Immature natural killer cell (primary cell): ENCODE data around the gene POLR2F. TPM values are rescaled to one million over a fixed set of nuclear protein-coding genes. Genes with fewer than 3 reads are reported as not detected.
"Not testable (repeated sequence)": the region's sequence is repeated elsewhere in the genome, so short reads cannot be mapped to it uniquely, and the experiment has no call there.

Experiments used
- DNase-seq, 3 donors: peaks; one replicate each; pipeline ENCODE4 v3.0.0; 2022; ENCODE audit warnings: mixed read lengths in 1 of 3
- H3K27ac Mint-ChIP-seq, 6 donors: one replicate each; pipeline ENCODE4 v1.8.0; 2020; ENCODE audit warnings: mixed read lengths in 6 of 6, mild to moderate bottlenecking in 5 of 6, inconsistent platforms in 4 of 6, moderate library complexity in 3 of 6
- H3K27me3 Mint-ChIP-seq, 3 donors: one replicate each; pipeline ENCODE4 v1.8.0; 2020 to 2021; ENCODE audit warnings: low read depth in 3 of 3, mild to moderate bottlenecking in 3 of 3, mixed read lengths in 3 of 3, moderate library complexity in 3 of 3, inconsistent platforms in 1 of 3
- H3K36me3 Mint-ChIP-seq, 3 donors: one replicate each; pipeline ENCODE4 v1.8.0; 2020; ENCODE audit warnings: mixed read lengths in 3 of 3, inconsistent platforms in 2 of 3, mild to moderate bottlenecking in 2 of 3
- H3K4me1 Mint-ChIP-seq, 2 donors: one replicate each; pipeline ENCODE4 v1.8.0; 2020; ENCODE audit warnings: inconsistent platforms in 2 of 2, mild to moderate bottlenecking in 2 of 2, mixed read lengths in 2 of 2, moderate library complexity in 1 of 2
- H3K4me3 Mint-ChIP-seq, 5 donors: one replicate each; pipeline ENCODE4 v1.8.0; 2020; ENCODE audit warnings: mild to moderate bottlenecking in 5 of 5, mixed read lengths in 5 of 5, inconsistent platforms in 3 of 5, moderate library complexity in 3 of 5
- H3K9me3 Mint-ChIP-seq, 6 donors: one replicate each; pipeline ENCODE4 v1.8.0; 2020; ENCODE audit warnings: mild to moderate bottlenecking in 6 of 6, mixed read lengths in 6 of 6, inconsistent platforms in 4 of 6, moderate library complexity in 3 of 6
- polyA plus RNA-seq, 3 donors: library from polyadenylated mRNA; unstranded; fragments of 300-500 nt; fragmentation: Illumina TruSeq; gene quantifications; one replicate each; pipeline ENCODE4 v1.2.3, GENCODE V29; 2021

The POLR2F gene
- polyA plus RNA-seq, 3 donors from 2014 or later = 181 to 275 (median 203) TPM

DNA sequence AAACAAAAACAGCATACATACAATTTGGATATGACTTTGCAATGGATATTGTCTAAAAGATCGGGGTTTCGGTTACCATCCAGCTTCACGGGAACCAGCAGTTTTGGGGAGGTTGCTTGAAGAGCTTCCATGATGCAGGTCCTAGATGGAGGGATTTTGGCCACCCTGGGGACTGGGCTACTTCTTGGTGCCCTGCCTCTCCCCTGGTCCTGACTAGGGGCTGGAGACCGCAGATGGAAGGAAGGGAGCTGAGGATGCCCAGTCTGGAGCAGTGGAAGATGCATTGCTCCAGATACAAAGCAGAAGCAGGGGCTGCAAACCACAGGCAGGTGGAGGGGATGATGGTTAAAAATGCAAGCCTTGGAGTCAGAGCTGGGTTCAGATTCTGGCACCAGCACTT is 17.4 kb downstream of the POLR2F start:
- peak overlapping the region in 2 of 6 donors; percentile 24 to 40 for H3K27ac Mint-ChIP-seq

DNA sequence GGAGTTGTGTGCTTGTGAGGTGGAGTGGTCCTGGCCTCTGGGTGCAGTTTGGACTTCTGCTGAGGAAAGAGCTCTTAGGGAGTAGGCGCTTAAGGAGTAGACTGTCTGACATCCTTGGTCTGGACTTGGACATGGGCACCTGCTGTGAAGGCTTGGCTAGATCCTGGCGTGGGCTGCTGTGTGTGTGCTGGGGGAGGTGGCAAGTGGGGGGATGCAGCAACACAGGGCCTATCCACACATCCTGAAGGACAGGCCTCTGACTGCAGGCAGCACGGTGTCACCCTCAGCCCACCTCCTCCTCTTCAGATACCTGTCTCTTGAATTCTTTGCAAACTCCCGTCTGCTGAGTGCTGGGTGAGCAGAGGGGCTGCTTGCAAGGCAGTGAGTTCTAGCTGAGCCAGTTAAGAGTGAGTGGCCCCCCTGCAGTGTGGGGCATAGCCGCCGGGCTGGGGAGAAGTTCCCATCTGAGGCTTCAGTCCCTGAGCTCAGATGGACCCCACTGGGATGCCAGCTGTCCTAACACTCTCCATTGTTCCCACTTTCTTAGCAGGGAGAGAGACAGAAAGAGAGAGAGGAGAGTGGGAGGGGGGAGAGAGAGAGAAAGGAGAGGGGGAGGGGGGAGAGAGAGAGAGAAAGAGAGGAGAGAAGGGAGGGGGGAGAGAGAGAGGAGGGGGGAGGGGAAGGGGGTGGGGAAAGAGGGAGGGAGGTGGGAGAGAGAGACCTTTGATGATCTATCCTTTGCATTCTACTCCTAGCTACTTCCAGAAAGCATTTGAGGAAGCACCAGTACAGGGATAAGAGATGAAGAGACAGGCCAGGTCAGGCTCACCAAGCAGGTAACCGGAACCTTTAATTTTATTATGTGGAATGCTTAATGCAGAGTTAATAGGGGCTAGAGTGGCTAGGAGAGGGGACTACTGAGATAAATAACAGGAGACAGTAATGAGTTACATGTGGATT is 18.3 kb downstream of the POLR2F start:
- Mint-ChIP-seq H3K9me3 (no peaks in the 10 kb centered on the region), H3K36me3 (peaks cover 14 to 29% (median 15%) of the 10 kb centered on the region in 3 donors), H3K4me3 (no peak overlapping the region), H3K4me1 (no peaks in the 10 kb centered on the region), H3K27ac (peak overlapping the region in 1 of 6 donors; percentile 15), H3K27me3 (no peaks in the 10 kb centered on the region)
- DNase-seq = no peak

More for the DNA sequence above, 17.4 kb downstream of the POLR2F start:
- H3K9me3 Mint-ChIP-seq = no peaks in the 10 kb centered on the region
- H3K4me1 Mint-ChIP-seq = peaks cover 0 to 1% of the 10 kb centered on the region in 2 donors
- H3K36me3 Mint-ChIP-seq = peaks cover 14 to 32% (median 15%) of the 10 kb centered on the region in 3 donors
- H3K4me3 Mint-ChIP-seq = no peak overlapping the region
- no peaks in the 10 kb centered on the region for H3K27me3 Mint-ChIP-seq
- no peak for DNase-seq

DNA sequence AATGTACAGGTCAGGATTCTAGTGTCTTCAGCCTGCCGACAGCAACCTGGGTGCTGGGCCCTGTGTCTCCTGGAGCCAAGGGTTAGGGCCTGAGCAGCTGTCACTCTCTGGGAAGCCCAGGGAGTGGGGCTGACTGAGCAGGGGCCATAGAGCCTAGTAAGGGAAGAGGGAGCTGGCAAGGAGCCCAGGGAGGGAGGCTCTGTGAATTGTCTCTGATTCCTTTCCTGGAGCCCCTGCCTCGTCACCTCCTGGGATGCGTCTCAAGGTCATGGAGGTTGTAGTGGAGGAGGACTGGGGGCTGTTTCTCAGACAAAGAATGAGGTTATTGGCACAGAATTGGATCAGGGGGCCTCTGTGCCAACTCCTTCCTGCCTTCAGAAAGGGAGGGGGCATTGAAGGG is 19.0 kb downstream of the POLR2F start:
- Mint-ChIP-seq H3K27ac (peak overlapping the region in 1 of 6 donors; percentile 15), H3K36me3 (peaks cover 8 to 22% (median 8%) of the 10 kb centered on the region in 3 donors), H3K4me3 (no peak overlapping the region)

DNA sequence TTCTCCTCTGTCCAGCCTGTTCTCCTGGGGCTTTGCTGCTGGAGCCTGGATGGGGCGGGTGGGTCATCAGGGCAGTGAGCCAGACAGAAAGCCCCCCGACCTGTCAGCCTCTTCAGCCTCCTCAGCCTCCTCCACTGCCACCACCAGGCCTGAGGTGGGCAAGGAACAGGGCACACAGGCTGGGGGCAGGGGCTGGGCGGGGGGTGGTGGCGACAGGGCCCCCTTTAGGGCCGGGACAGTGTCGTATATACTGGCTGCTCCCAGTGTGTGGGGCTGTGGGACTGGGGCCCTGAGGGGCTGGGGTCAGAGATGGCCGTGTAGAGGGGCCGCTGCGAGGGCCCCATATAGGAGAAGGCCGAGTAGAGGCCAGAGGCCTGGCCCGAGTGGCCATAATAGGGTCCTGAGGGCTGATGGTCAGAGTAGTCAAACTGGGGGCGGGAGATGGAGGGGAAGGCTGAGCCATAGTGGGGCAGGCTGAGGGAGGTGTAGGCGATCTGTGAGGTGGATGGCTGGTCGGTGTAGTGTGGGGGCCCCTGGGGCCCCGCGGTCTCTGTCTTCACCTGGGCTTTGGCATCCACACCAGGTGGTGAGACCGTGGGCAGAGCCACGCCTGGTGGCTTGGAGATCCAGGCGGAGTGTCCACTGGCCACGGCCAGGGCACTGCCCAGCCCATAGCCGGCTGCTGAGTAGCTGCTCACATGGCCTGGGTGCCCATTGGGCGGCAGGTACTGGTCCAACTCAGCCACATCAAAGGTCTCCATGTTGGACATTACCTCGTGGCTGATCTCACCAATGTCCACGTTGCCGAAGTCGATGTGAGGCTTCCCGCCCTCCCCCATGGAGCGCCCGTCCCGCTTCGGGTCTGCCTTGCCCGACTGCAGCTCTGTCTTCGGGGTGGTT is 20.0 kb downstream of the POLR2F start:
- H3K4me1 Mint-ChIP-seq = no peaks in the 10 kb centered on the region
- H3K27me3 Mint-ChIP-seq = no peaks in the 10 kb centered on the region
- no peak overlapping the region for H3K4me3 Mint-ChIP-seq
- DNase-seq = no peak
- peaks cover 4 to 16% (median 5%) of the 10 kb centered on the region in 3 donors for H3K36me3 Mint-ChIP-seq
- H3K27ac Mint-ChIP-seq = peak overlapping the region in 1 of 6 donors; percentile 26
- H3K9me3 Mint-ChIP-seq = no peaks in the 10 kb centered on the region

More for the DNA sequence above, 19.0 kb downstream of the POLR2F start:
- no peaks in the 10 kb centered on the region for H3K27me3 Mint-ChIP-seq
- no peak for DNase-seq
- H3K9me3 Mint-ChIP-seq = no peaks in the 10 kb centered on the region
- H3K4me1 Mint-ChIP-seq = no peaks in the 10 kb centered on the region

DNA sequence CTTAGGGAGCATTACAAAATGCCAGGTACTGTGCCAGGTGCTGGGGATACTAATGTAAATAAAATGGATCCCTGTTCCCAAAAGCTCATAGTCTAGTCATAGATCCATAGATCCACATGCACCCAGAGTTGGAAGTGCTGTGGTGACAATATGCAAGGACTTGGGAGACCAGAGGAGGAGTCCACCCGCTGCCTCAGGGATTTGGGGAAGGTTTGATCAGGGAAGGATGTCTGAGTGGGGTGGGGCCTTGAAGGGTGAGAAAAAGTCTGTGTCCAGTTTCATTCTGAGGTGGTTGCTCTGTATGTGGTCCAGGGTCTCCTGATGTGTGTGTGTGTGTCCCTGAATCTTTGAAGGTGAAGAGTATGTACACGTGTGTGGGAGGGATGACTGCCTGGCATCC is 21.7 kb downstream of the POLR2F start:
- no peak overlapping the region for H3K4me3 Mint-ChIP-seq
- no peak for DNase-seq

DNA sequence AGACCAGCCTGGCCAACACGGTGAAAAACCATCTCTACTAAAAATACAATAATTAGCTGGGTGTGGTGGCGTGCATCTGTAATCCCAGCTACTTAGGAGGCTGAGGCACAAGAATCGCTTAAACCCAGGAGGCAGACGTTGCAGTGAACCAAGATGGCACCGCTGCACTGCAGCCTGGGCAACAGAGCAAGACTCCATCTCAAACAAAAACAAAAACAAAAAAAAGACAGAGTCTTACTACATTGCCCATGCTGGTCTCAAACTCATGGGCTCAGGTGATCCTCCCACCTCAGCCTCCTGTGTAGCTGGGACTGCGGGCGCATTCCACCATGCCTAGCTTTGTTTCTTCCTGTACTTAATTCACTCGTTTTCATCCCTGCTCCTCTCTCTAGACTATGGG is 22.5 kb downstream of the POLR2F start:
- H3K36me3 Mint-ChIP-seq, H3K9me3 Mint-ChIP-seq, H3K4me1 Mint-ChIP-seq, H3K4me3 Mint-ChIP-seq, H3K27me3 Mint-ChIP-seq, DNase-seq: not testable (repeated sequence)
- H3K27ac Mint-ChIP-seq = peak overlapping the region in 1 of 6 donors; percentile 29

More for the DNA sequence above, 21.7 kb downstream of the POLR2F start:
- H3K36me3 Mint-ChIP-seq = peaks cover 0 to 8% (median 0%) of the 10 kb centered on the region in 3 donors
- H3K27me3 Mint-ChIP-seq = no peaks in the 10 kb centered on the region
- H3K9me3 Mint-ChIP-seq = no peaks in the 10 kb centered on the region
- H3K27ac Mint-ChIP-seq = peak overlapping the region in 5 of 6 donors; percentile 12 to 57 (median 34)
- H3K4me1 Mint-ChIP-seq = no peaks in the 10 kb centered on the region

DNA sequence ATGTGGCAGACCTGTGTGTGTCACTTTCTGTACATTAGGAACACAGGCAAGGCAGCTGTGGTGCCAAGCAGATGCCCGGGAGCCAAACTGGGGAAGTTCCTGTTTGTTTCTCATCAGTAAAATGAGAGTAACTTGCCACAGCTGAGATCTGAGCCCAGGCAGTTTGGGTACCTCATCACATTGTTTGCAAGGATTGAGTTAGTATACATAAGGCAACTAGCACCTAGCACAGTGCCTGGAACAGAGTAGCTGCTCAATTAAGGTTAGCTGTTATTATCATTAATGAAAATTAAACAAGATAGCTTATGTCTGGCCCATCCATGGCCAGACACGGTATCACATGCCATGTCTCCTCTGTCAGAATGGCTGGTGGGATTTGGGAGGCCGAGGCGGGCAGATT is 23.0 kb downstream of the POLR2F start:
- peak overlapping the region in 3 of 6 donors; percentile 36 to 55 (median 39) for H3K27ac Mint-ChIP-seq
- no peaks in the 10 kb centered on the region for H3K4me1 Mint-ChIP-seq
- no peak for DNase-seq
- no peaks in the 10 kb centered on the region for H3K27me3 Mint-ChIP-seq
- H3K36me3 Mint-ChIP-seq = peaks cover 0 to 8% (median 0%) of the 10 kb centered on the region in 3 donors
- no peak overlapping the region for H3K4me3 Mint-ChIP-seq
- H3K9me3 Mint-ChIP-seq = no peaks in the 10 kb centered on the region

DNA sequence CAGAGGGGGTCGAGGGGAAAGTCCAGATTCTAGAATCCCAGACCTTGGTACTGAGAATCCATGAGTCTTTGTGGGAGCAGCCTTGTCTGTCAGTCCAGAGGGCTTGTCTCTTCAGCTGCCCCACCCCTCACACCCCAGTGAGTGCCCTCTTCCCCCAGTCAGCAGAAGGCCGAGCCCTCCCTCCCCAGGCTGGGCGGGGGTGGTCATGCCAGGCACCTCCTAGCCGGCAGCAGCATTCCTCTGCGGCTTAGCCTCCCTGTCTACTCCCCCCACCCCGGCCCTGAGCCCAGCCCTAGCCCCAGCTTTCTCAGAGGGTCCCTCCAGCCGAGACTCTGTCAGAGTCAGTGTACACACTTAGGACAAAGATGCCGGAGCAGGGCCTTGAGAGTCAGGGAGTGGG is 26.3 kb downstream of the POLR2F start:
- no peak overlapping the region for H3K4me3 Mint-ChIP-seq
- no peaks in the 10 kb centered on the region for H3K4me1 Mint-ChIP-seq
- H3K27ac Mint-ChIP-seq = no peak overlapping the region
- DNase-seq = no peak
- H3K9me3 Mint-ChIP-seq = no peaks in the 10 kb centered on the region
- peaks cover 0 to 3% (median 0%) of the 10 kb centered on the region in 3 donors for H3K36me3 Mint-ChIP-seq
- no peaks in the 10 kb centered on the region for H3K27me3 Mint-ChIP-seq

DNA sequence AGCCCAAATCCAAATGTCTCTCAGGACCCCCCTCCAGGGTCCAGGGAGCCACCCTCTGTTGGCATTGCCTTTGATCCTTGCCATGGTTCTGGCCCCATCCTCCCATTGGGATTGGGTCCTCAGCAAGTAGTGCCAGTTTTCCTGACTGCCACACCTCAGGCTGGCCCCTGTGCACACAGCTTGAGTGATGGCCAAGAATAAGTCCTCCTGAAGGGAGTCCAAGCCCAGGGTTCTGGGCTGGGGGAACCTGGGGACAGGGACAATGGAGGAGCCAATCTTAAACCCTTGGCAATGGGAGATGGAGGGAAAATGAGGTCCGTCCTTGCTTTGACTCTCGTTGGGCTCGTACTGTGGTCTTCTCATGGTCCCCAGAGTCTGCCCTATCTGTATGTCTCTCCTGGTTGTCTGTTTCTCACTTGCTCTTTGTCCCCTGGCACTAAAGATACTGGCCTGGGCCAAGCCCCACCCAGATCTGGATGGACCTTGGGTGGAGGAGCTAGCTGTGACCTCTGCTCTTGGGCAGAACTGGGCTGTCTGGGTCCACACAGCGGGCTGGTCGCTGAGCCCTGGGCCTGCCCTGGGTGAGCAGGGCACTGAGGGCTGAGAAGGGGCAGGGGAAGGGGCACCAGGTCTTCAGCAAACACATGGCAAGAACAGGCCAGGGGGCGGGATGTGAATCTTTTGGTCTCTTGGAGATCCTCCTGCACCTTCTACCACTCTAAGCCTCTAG is 27.9 kb downstream of the POLR2F start:
- Mint-ChIP-seq H3K36me3 (no peaks in the 10 kb centered on the region), H3K27ac (peak overlapping the region in 2 of 6 donors; percentile 21 to 46), H3K27me3 (peaks cover 0 to 1% (median 0%) of the 10 kb centered on the region in 3 donors), H3K9me3 (no peaks in the 10 kb centered on the region), H3K4me1 (no peaks in the 10 kb centered on the region), H3K4me3 (no peak overlapping the region)
- no peak for DNase-seq

DNA sequence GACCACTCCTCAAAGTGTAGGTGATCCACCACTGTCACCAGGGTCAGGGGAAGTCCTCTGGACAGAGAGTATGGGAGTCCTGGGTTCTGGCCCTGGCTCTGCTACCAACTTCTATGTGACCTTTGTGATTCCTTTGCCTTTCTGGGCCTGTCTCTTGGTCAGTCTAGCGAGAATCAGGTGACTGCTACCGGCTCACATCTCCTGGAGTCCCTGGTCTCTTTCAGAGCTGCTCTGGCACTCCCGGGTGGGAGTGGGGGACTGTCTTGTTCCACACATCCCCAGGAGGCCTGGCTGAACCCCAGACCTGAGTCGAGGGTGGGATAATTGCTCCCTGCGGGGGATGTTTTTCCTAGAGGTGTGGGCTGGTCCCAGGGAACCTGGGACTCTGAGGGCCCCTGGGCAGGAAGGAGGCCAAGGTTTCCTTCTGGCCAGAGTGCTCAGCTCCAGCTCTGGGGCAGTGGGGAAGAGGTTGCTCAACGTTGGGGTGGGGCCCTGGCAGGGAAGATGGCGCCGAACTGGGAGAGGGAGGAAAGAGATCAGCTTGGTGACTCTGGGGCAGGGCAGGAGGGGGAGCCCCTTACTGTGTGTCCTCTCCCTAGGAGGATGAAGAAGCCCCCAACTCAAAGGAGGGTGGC is 28.8 kb downstream of the POLR2F start:
- Mint-ChIP-seq H3K4me3 (no peak overlapping the region), H3K27me3 (peaks cover 0 to 1% (median 0%) of the 10 kb centered on the region in 3 donors), H3K27ac (peak overlapping the region in 1 of 6 donors; percentile 4), H3K9me3 (no peaks in the 10 kb centered on the region), H3K36me3 (no peaks in the 10 kb centered on the region), H3K4me1 (no peaks in the 10 kb centered on the region)
- DNase-seq = no peak

DNA sequence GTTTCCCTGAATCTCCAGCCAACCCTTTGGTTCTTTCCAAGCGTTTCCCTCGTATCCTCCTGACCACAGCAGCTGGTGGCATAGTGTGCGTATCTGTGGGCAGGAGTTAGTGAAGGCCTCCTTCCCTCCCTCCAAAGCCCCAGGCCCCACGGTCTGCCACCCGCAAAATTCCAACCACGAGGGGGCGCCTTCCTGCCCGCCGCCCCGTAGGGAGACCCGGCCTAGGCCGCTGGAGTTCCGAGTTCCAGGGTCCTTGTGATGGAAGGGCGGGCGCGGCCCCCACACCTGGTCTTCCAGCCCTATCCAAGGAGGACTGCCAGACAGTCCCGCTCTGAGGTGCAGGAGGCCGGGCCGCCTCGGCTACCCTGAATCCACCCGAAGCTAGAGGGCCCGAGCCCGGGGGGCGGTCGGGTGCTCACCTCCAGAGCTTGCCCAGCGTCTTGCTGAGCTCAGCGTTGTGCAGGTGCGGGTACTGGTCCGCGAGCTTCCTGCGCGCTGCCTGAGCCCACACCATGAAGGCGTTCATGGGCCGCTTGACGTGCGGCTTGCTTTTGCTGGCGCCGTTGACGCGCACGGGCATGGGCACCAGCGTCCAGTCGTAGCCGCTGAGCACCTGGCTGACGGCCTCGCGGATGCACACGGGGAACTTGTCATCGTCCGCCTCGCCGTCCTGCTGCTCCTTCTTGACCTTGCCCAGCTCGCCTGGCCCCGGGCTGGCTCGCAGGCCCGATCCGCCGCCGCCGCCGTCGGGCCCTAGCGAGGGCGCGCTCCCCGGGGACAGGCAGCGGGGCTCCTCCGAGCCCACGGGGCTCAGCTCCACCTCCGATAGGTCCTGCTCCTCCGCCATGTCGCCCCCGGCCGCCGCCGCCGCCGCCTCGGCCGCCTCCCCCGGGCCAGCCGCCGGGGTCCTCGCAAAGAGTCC is 29.7 kb downstream of the POLR2F start:
- no peaks in the 10 kb centered on the region for H3K4me1 Mint-ChIP-seq
- DNase-seq = no peak
- no peak overlapping the region for H3K27ac Mint-ChIP-seq
- H3K27me3 Mint-ChIP-seq = peaks cover 0 to 1% (median 0%) of the 10 kb centered on the region in 3 donors
- no peak overlapping the region for H3K4me3 Mint-ChIP-seq
- no peaks in the 10 kb centered on the region for H3K9me3 Mint-ChIP-seq
- H3K36me3 Mint-ChIP-seq = peaks cover 0 to 4% (median 0%) of the 10 kb centered on the region in 3 donors
